HG02623 (cell line): Measurements from ENCODE around the gene APPL2.
"Not testable (repeated sequence)": the region's sequence is repeated elsewhere in the genome, so short reads cannot be mapped to it uniquely, and the experiment has no call there.

Source experiments
- ATAC-seq: cut with Tn5 transposase; IDR thresholded peaks from one replicate; pipeline ENCODE4 v1.9.1; 2021; ENCODE audit warnings: moderate library complexity; ENCODE audit not compliant: unreplicated experiment

APPL2 gene

DNA sequence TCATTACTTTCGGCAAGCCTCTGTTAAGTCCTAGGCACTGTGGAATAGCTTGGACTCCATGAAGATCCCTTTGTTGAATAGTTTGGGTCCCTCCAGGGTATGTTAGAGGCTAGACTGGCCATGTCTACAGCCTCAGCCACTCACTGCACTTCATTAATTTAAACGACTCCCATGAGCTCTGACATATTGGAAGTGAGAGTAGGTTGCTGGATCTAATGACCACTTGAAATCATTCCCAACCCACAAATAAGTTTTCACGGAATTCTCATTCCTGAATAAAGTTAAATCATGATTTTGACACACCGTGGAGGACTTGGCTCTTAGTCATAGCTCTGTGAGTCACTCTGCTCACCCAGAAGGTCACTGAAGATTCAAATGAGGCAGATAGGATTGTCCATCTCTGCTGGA, 21.4 kb upstream of the APPL2 start:
- ATAC-seq: no peak

DNA sequence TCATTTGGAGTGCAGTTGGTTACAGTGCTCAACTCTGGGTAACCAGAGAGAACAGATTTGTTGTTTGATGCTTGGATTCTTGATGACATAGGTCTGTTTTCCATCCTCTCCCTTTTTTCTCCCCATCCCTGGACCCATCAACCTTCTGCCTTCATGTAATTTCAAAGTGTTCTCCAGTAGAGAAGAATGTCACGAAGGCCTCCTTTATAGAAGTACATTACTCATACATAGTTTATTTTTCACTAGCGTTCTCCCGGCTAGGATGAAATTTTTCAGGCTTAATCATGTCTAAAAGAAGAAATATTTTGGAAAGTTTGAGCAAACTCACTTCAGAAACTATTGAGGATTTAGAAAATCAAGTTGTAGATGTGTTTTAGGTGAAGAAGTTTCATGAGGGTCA, 20.9 kb upstream of the APPL2 start:
- no peak for ATAC-seq

DNA sequence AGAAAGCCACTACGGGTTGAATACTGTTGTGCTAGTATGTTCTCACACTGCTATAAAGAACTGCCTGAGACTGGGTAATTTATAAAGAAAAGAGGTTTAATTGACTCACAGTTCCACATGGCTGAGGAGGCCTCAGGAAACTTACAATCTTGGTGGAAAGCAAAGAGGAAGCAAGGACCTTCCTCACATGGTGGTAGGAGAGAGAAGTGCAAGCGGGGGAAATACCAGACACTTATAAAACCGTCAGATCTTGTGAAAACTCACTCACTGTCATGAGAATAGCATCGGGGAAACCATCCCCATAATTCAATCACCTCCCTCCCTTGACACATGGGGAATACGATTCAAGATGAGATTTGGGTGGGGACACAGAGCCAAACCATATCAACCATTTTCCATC, 20.5 kb upstream of the APPL2 start:
- ATAC-seq: not testable (repeated sequence)

DNA sequence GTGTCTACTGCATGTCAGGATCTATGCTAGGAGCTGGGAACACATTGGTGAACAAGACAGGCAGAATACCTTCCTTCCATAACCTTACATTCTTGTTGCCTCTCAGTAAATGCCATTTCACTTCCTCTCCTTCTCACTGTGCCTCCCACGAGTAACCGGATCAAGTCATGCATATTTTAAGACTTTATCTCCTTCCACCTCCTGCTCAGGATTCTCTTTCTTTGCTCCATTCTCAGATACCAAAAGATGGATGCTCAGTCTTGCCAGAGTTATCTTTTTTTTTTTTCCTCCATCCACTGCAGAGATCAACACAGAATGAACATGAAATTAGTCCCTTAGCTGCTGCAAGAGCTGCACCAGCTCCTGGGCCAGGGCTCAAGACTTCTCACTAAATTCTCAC, 20.0 kb upstream of the APPL2 start:
- no peak for ATAC-seq

DNA sequence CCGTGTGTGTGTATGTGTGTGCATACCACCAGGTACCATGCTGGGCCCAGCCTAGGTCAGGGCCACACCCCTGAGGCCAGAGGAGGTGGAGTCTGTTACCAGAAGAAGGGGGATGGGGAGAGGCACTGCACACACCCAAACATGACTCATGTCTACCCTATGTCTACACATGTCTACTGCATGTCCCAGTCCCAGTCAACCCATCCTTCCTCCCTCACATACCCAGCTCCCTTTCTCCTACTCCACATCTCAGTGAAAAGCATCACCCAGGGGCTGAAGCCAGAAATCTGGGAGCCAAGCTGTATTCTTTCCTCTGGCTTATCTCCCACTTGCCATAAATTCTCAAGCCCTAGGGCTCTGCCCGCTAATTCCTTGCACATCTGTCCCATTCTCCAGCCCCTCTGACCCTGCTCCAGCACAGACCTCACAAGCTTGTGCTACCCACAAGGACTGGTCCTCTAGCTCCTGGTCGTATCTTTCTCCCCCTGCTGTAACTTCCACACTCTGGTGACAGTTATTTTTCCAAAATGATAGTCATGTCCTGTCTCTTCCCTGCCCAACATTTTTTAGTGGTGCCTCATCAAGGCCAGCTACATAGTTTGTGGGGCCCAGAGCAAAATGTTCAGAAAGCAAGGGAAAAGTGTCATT, 18.0 kb upstream of the APPL2 start:
- ATAC-seq: no peak

DNA sequence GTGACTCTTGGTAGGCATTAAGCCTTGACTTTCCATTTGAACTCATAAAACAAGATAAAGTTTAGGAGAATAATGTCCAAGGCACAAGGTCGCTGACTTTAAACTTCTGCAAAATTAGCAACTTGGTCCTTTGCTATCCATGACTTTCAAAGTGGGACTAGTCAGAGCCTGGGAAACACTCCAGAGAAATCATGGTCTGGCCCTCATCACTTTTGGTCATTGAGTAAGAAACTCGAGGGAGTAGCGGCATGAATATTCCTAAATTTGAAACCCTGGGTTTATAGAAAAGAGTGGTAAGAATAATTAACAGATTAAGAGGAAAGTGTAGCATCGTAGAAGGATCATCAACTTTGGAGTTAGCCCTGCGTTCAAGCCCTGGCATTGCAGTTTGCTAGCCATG, 16.9 kb upstream of the APPL2 start:
- no peak for ATAC-seq

DNA sequence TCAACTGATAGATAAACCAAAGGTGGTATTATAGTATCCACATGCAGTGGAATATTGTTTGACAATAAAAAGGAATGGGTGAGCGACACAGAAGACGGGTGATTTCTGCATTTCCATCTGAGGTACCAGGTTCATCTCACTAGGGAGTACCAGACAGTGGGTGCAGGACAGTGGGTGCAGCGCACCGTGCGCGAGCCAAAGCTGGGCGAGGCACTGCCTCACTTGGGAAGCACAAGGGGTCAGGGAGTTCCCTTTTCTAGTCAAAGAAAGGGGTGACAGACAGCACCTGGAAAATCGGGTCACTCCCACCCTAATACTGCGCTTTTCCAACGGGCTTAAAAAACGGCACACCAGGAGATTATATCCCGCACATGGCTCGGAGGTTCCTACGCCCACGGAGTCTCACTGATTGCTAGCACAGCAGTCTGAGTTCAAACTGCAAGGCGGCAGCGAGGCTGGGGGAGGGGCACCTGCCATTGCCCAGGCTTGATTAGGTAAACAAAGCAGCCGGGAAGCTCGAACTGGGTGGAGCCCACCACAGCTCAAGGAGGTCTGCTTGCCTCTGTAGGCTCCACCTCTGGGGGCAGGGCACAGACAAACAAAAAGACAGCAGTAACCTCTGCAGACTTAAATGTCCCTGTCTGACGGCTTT, 9.9 kb upstream of the APPL2 start:
- not testable (repeated sequence) for ATAC-seq

DNA sequence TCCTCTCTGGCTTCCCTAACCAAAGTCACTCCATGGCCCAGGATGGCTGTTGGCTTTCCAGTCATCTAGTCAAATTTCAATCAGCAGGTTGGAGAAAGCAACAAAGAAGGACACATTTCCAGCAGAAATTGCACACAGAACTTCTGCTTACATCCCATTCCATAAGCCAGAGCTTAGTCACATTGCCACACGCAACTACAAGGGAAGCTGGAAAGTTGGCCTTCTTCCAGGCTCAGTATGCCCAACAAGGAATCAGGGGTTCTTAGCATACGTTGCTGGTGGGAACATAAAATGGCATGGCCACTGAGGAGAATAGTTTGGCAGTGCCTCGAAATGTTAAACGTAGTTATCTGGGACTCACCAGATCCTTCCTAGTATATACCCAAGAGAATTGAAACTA, 9.3 kb upstream of the APPL2 start:
- no peak for ATAC-seq

DNA sequence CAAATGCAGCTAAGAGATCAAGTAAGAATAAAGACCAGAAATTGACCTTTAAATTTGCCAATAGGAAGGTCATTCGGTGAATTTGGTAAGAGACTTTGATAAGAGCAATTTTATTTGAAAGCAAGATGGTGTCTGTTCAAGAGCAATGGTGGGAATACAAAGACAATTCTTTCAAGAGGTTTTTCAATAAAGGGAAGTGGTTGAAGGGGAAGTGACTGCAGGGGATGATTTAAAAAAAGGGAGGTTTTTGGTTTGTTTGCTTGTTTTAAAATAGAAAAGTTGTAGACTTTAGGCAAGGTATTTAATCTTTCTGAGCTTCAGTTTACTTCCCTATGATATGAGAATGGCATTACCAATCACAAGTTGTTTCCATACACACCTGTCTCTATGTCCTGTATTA, 4.3 kb upstream of the APPL2 start:
- ATAC-seq: no peak

DNA sequence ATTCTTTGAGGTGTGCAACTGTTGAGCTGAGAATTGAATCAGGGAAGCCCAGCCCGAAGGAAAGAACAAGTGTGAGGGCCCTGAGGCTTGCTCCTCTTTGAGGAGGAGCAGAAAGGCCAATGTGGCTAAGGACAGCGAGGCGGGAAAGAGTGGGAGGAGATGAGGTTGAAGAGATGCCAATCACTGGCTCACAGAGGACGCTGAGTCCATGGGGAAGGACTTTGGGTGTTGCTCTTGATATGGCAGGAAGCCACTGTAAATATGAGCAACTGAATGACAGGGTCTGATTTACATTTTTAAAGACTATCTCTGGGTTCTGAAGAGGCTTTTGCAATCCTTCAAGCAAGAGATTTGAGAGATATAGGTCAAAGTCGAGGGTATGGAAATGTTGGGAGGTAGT, 3.3 kb upstream of the APPL2 start:
- no peak for ATAC-seq

DNA sequence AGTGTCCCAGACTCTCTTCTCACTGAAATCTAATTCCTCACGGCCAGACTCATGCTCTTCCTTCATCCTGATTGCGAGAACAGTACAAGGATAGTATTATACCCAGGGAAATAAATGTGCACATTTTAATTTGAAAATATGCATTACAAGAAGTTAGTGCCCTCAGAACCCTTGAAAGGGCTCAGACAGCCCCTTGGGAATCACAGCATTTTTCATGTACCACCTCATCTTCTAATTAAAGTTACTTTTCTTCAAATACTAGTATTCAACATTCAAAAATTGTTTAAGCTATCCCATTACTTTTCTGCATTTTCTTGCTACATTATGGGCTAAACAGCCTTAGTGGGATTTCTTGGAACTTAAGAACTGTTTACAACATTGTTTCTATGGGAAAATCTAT, 1.7 kb upstream of the APPL2 start:
- no peak for ATAC-seq

DNA sequence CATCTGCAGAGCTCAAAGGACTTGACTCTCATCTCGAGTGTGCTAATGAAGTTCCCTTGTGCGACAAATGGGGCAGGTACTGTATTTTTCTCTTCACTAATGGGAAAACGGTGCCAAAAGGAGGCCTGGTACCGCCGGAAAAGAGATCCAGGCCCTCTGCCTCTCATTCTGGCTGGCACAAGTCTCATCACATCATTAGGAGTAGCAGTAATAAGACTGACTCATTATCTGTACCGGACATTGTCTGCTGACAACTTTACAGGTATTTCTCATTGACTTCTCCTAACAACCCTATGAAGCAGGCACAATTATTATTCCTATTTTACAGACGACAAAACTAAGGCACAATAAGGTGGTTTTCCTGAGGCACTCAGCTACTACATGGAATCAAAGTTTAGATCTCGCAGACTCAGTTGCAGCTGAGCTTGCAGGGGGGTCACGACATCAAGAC, 668 bp downstream of the APPL2 start:
- ATAC-seq: no peak

DNA sequence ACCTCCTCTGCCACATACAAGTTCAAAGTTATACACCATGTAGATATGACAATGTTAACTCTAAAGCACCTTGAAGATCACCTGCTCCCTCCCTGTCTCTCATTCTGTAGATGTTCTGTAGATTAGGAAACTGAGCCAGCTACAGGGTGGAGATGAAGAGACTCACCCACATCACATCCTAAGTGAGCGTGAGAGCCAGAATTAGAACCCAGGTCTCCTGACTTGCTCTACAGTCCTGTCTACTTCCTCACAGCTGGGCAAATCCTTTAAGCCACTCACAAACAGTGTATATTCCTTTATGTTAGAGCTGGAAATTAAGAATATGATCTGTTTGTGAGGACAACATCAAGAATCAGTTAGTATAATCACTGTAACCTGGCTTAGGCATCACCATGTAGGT, 1.8 kb downstream of the APPL2 start:
- no peak for ATAC-seq

DNA sequence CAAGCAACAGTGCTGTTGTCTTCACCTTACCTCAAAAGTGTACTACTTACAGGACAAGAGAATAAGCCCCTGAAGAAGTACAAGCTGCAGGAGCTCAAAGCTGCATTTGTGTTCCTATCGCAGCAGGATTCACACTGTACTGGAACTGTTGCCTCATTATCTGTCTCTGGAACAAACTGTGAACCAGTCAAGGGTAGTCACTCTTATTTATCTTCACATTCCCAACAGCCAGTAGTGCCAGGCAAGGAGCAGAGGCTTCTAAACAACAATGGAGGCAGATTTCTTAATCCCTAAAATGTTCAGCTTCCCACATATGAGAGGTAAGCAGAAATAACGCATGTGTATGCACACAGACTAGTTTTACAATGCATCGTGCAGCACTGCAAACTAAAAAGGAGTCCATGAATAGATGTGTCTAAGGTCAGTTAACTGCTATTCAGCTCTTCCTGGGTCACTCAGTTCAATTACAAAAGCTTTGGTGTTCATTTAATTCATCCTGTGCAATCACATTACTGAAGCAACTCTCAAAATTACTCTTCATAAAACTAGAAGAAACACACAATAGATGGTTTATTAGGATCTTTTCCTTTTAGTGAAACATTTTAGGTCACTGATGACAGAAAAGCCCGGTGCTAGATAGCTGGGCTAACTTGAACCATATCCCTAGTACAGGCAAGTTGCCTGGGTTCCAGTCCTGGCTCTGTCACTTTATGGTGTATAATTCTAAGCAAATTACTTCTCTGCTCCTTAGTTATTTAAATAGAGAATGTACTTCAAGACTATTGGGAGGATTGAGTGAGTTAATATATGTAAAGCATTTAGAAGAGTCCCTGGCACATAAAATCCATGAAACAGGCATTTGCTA, 2.7 kb downstream of the APPL2 start:
- no peak for ATAC-seq

DNA sequence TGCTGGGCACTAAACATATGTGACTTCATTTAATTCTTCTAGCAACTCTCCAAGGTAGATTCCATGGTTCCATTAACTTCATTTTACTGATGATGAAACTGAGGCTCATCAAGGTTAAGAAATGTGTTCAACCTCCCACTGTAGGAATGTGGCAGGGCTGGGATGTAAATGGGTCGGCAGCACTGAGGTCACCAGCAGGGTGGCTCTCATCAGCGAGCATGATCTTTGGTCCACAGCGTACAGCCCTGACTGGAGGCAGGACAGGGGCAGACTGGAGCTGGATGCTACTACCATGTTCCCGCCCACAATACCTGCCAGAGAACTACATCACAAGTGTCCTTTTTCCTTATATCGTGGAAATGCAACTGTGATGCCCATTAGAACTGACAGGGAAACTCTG, 4.6 kb downstream of the APPL2 start:
- ATAC-seq: no peak

DNA sequence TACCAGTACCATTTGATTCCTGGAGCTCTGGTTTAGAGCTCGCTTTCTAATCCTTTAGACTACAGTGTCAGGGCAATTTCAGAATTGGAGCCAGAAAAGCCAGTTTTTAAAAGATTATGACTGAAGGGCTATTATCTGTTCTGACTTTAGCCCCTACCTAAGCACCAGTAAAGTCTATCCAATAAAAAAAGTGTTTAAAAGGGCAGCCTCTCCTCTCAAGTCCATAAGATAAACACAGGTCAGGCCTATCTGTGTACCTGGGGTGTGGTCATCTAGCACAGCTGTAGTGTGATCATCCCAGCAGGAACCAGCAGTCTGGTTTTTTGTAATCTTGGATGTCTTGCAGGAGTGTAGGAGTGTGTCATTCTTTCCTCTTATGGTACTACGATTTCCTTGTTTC, 6.6 kb downstream of the APPL2 start:
- ATAC-seq: no peak

DNA sequence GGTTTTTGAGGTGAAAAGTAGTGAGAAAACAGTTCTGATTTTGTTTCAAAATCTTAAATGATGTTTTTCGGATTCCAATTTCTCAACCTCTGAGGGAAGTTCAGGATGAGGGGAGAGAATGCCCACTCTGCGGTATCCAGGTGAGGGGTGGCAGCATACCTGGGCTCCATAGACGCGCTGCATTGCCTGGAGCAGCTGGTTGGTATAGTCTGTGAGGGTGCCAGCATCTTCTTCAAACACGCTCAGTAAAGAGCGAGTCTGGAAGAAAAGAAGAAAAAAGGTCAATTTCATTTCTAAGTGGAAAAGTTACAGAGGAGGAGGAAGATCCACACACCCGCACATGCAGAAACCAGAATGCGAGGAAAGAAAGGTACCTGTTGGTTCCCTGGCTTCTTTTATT, 7.0 kb downstream of the APPL2 start:
- ATAC-seq: no peak

DNA sequence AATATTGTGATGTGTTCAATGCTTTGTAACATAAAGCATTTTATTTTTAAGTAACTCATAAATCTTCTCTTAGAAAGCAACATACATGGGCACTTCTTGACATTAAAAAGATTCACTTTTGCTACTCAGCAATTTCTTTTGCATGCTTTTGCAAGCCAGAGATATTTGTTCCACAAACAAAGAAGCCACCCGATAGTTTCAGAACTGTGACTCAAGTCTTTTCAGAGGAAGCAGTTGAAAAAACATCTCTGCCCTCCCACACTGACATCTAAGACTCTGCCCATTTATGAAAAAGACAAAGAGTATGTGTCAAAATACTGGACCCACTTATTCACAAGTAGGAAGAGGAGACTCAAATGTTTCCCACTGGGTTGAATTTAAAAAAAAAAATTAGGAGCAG, 7.5 kb downstream of the APPL2 start:
- ATAC-seq: no peak

DNA sequence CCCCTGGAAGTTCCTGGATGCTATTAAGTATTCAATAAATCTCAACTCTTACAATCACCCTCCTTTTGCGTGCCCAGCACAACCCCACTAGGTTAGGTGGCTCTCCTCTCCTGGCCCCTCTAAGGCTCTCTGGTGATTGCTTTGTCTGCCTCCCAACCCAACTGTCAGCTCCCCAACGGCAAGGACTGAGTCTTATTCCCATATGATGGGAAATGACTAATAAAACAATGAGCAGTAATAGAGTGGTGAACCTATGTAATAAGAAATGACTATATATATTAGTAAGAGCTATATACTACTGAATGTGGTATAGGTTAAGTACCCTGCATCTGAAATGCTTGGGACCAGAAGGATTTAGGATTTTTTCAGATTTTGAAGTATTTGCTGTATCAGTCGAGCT, 8.1 kb downstream of the APPL2 start:
- no peak for ATAC-seq

DNA sequence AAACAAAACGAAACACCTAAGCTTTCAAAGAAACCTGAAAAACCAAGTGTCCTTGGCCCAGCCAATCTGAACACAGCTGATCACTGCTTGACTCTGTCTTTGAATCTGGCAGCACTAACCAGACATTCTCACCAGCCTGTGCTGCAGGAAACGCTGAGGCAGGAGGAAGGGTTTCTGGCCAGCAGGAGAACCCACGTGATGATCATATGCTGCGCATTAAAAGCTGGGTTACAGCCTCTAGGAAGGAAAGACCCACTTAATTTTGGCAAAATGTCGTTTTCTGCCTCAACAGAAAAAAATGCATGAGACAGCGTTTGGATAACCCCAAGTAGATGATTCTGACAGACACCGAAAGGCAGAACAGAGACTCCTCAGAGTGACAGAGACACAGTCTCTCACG, 9.8 kb downstream of the APPL2 start:
- no peak for ATAC-seq

DNA sequence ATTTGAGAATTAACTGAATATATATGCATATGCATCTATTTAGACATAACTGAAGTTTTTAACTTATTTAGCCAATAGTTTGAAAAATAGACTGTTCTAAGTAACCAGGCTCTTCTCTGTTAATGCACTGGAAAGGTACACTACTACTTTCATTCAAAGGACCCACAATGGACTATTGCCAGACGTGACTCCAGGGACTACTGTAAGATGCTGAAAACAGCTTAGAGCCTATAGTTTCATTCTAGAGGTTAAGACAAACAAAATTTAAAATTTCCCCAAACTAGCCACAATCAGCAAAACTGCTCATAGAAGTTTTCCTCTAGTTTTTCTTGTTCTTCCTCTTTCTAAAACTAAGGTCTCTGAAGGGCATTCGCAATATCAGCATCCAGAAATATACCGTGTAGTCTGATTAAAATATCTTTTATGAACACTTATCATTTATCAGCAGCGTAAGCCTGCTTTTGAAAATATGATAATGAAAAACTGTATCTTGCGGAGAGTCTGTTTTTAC, 10.4 kb downstream of the APPL2 start:
- ATAC-seq: no peak

DNA sequence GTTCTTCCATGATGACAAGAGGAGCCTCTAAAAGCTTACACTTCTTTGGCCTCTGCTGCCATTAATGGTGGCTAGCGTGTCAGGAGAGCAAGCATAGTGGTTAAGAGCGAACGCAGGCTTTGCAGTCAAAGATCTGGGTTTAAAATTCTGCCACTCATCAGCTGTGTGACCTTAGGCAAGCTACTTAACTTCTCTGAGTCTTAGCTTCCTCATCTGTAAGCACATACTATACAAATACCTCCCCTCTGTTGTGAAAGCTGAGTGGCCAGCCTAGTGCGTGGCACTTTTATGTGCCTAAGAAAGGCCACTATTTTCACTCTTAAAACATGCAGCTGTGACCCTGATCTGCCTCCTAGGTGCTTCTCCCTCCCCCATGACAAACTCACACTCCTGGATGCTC, 11.6 kb downstream of the APPL2 start:
- ATAC-seq: no peak
